T-helper 17 cell (primary cell): ENCODE data around the gene TSACC. TPM values are rescaled to one million over a fixed set of nuclear protein-coding genes. Genes with fewer than 3 reads are reported as not detected.

Experiments
- ATAC-seq: fragments of 150-1000 bp; cut with Tn5 transposase; 2 replicates; pipeline ENCODE4 v1.10.0; 2021; ENCODE audit warnings: mild to moderate bottlenecking, moderate library complexity
- DNase-seq, 3 donors: peaks; one replicate each; pipeline versions ENCODE4 v3.0.0 to v3.0.0-alpha.2; 2020 to 2021
- H3K9me3 ChIP-seq: one replicate; pipeline ENCODE4 v1.7.0; 2013; ENCODE audit warnings: low read length, mild to moderate bottlenecking; ENCODE audit not compliant: control insufficient read depth, poor library complexity, severe bottlenecking
- H3K27ac Mint-ChIP-seq: one replicate; pipeline ENCODE4 v1.8.0; 2022; ENCODE audit warnings: mild to moderate bottlenecking, moderate library complexity, mixed read lengths
- H3K27me3 Mint-ChIP-seq: one replicate; pipeline ENCODE4 v1.8.0; 2022; ENCODE audit warnings: mixed read lengths
- H3K36me3 Mint-ChIP-seq: one replicate; pipeline ENCODE4 v1.8.0; 2022; ENCODE audit warnings: low read depth, mixed read lengths
- H3K4me1 Mint-ChIP-seq: one replicate; pipeline ENCODE4 v1.8.0; 2022; ENCODE audit warnings: mild to moderate bottlenecking, mixed read lengths
- H3K4me3 Mint-ChIP-seq: one replicate; pipeline ENCODE4 v1.8.0; 2022; ENCODE audit warnings: mild to moderate bottlenecking, moderate library complexity, mixed read lengths
- total RNA-seq, 4 donors: library from RNA in 2 of 4; stranded (reverse) in 2 of 4; gene quantifications; one replicate each; pipeline ENCODE4 v1.2.3 and lab custom pipeline; 2022 to 2026

TSACC gene
- total RNA-seq, 2 donors from 2014 or later = 0.40 TPM; not detected in 1

- DNase-seq (no peak), ATAC-seq (no peak)
- no peak overlapping the region for H3K4me3 Mint-ChIP-seq
- no peaks in the 10 kb centered on the region for H3K36me3 Mint-ChIP-seq
- peaks cover 9% of the 10 kb centered on the region for H3K4me1 Mint-ChIP-seq
- H3K27ac Mint-ChIP-seq = no peak overlapping the region
- H3K27me3 Mint-ChIP-seq = peaks cover 51% of the 10 kb centered on the region
- no peaks in the 10 kb centered on the region for H3K9me3 ChIP-seq
These were observed 48.9 kb downstream of the TSACC start for GRCh38 chr1:156386949-156387869.

GRCh38 chr1:156387870-156388173 lies 49.5 kb downstream of the TSACC start:
- ATAC-seq (no peak), DNase-seq (no peak)
- no peak overlapping the region for H3K4me3 Mint-ChIP-seq
- H3K9me3 ChIP-seq = no peaks in the 10 kb centered on the region
- no peaks in the 10 kb centered on the region for H3K36me3 Mint-ChIP-seq
- peaks cover 56% of the 10 kb centered on the region for H3K27me3 Mint-ChIP-seq
- H3K4me1 Mint-ChIP-seq = peaks cover 9% of the 10 kb centered on the region
- no peak overlapping the region for H3K27ac Mint-ChIP-seq

GRCh38 chr1:156388174-156389137 lies 50.1 kb downstream of the TSACC start:
- peaks cover 9% of the 10 kb centered on the region for H3K4me1 Mint-ChIP-seq
- DNase-seq (no peak), ATAC-seq (no peak)
- H3K36me3 Mint-ChIP-seq = no peaks in the 10 kb centered on the region
- peaks cover 62% of the 10 kb centered on the region for H3K27me3 Mint-ChIP-seq
- H3K27ac Mint-ChIP-seq = no peak overlapping the region
- H3K4me3 Mint-ChIP-seq = no peak overlapping the region
- no peaks in the 10 kb centered on the region for H3K9me3 ChIP-seq

- Mint-ChIP-seq H3K27ac (no peak overlapping the region), H3K4me3 (no peak overlapping the region), H3K36me3 (no peaks in the 10 kb centered on the region), H3K4me1 (peaks cover 9% of the 10 kb centered on the region), H3K27me3 (peaks cover 62% of the 10 kb centered on the region)
- H3K9me3 ChIP-seq = no peaks in the 10 kb centered on the region
- ATAC-seq (no peak), DNase-seq (no peak)
These were observed 51.0 kb downstream of the TSACC start for GRCh38 chr1:156389311-156389710.

- Mint-ChIP-seq H3K27me3 (peaks cover 66% of the 10 kb centered on the region), H3K36me3 (peaks cover 2% of the 10 kb centered on the region), H3K27ac (no peak overlapping the region), H3K4me1 (peaks cover 7% of the 10 kb centered on the region), H3K4me3 (no peak overlapping the region)
- DNase-seq = no peak
- no peak for ATAC-seq
- H3K9me3 ChIP-seq = no peaks in the 10 kb centered on the region
These were observed 52.4 kb downstream of the TSACC start for GRCh38 chr1:156390469-156391365.

- H3K27ac Mint-ChIP-seq = no peak overlapping the region
These were observed 53.0 kb downstream of the TSACC start for GRCh38 chr1:156391366-156391677.

GRCh38 chr1:156391701-156392100 lies 53.4 kb downstream of the TSACC start:
- peaks cover 64% of the 10 kb centered on the region for H3K27me3 Mint-ChIP-seq
- H3K4me1 Mint-ChIP-seq = peaks cover 2% of the 10 kb centered on the region

More at GRCh38 chr1:156391366-156391677, 53.0 kb downstream of the TSACC start:
- Mint-ChIP-seq H3K4me1 (peaks cover 2% of the 10 kb centered on the region), H3K36me3 (peaks cover 2% of the 10 kb centered on the region), H3K4me3 (no peak overlapping the region), H3K27me3 (peaks cover 61% of the 10 kb centered on the region)
- DNase-seq (no peak), ATAC-seq (no peak)
- H3K9me3 ChIP-seq = no peaks in the 10 kb centered on the region

GRCh38 chr1:156392452-156392853 lies 54.1 kb downstream of the TSACC start:
- H3K27ac Mint-ChIP-seq = no peak overlapping the region
- DNase-seq = no peak
- H3K36me3 Mint-ChIP-seq = peaks cover 2% of the 10 kb centered on the region
- H3K4me1 Mint-ChIP-seq = peaks cover 2% of the 10 kb centered on the region
- H3K9me3 ChIP-seq = no peaks in the 10 kb centered on the region
- ATAC-seq = no peak
- no peak overlapping the region for H3K4me3 Mint-ChIP-seq
- peaks cover 58% of the 10 kb centered on the region for H3K27me3 Mint-ChIP-seq

More at GRCh38 chr1:156391701-156392100, 53.4 kb downstream of the TSACC start:
- Mint-ChIP-seq H3K4me3 (no peak overlapping the region), H3K27ac (no peak overlapping the region), H3K36me3 (peaks cover 2% of the 10 kb centered on the region)
- DNase-seq (no peak), ATAC-seq (no peak)
- H3K9me3 ChIP-seq = no peaks in the 10 kb centered on the region

- DNase-seq = no peak
- Mint-ChIP-seq H3K4me1 (peaks cover 2% of the 10 kb centered on the region), H3K27me3 (peaks cover 53% of the 10 kb centered on the region), H3K36me3 (peaks cover 2% of the 10 kb centered on the region), H3K4me3 (no peak overlapping the region), H3K27ac (no peak overlapping the region)
- H3K9me3 ChIP-seq = no peaks in the 10 kb centered on the region
- ATAC-seq = no peak
These were observed 54.8 kb downstream of the TSACC start for GRCh38 chr1:156393095-156393494.

GRCh38 chr1:156394082-156394481 lies 55.8 kb downstream of the TSACC start:
- H3K27me3 Mint-ChIP-seq = peaks cover 49% of the 10 kb centered on the region
- H3K4me3 Mint-ChIP-seq = no peak overlapping the region
- DNase-seq (no peak), ATAC-seq (no peak)
- peaks cover 4% of the 10 kb centered on the region for H3K36me3 Mint-ChIP-seq
- H3K4me1 Mint-ChIP-seq = no peaks in the 10 kb centered on the region
- no peaks in the 10 kb centered on the region for H3K9me3 ChIP-seq
- H3K27ac Mint-ChIP-seq = no peak overlapping the region

GRCh38 chr1:156394835-156395461 lies 56.6 kb downstream of the TSACC start:
- DNase-seq (no peak), ATAC-seq (no peak)
- H3K36me3 Mint-ChIP-seq = peaks cover 4% of the 10 kb centered on the region
- no peaks in the 10 kb centered on the region for H3K4me1 Mint-ChIP-seq
- H3K27me3 Mint-ChIP-seq = peaks cover 49% of the 10 kb centered on the region
- no peaks in the 10 kb centered on the region for H3K9me3 ChIP-seq
- H3K27ac Mint-ChIP-seq = no peak overlapping the region
- no peak overlapping the region for H3K4me3 Mint-ChIP-seq
